ENCODE data around the gene GSTT4. TPM values are rescaled to one million over a fixed set of nuclear protein-coding genes. Genes with fewer than 3 reads are reported as not detected.
"Not testable (repeated sequence)": the region's sequence is repeated elsewhere in the genome, so short reads cannot be mapped to it uniquely, and the experiment has no call there.

Gene GSTT4
- total RNA-seq, 1 donor from 2014 or later = not detected

DNA sequence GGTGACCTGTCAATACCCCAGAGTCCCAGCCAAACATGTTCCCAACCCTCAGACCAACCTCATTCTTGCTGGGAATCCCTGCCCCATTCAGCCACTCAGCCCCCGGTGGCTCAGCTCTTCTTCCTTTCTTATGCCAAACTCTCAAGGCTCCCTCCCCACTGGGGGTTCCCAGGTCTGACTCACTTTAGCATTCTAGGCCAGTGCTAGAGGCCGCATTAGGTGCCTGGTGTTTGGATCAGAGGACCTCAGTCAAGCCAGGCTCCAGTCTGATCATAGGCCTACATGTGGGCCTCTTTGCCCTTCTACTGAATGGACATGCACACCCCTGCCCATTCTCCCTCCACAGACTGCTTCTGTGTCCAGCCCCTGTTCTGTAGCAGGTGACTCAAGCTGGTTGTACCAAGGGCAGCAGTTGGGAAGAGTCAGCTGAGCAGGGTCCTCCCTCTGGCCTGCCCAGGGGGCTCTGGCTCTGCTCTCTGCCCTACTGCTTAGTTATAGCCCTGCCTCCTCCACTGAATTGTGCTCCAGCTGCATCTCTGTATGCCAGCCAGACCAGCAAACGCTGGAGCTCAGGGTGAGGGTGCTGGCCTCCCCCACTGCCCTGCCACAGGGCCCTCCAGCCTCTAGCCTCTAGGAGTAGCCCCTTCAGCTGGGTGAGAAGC is 15.5 kb downstream of the GSTT4 start:
- not testable (repeated sequence) for DNase-seq (ENCODE audit: low read depth)

DNA sequence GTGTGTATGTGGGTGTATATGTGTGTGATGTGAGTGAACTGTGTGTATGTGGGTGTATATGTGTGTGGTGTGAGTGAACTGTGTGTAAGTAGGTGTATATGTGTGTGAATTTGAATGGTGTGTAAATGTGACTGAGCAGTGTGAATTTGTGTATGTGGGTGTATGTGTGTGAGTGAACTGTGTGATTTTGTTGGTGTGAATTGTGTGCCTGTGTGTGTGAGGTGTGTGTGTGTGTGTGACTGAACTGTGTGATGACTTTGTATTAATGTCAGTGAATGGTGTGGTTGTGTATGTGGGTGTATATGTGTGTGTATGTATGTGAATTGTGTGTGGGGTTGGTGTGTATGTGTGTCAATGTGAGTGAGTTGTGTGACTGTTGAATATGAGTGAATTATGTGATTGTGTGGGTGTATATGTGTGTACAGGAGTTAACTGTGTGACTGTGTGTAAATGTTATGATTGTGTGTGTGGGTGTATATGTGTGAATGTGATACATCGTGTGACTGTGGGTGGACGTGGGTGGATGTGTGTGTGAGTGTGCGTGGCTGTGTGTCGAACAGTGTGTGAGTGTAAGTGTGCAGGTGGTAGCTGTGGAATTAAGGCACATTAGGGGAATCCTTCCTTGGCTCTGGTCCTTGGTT is 18.6 kb downstream of the GSTT4 start:
- not testable (repeated sequence) for DNase-seq (ENCODE audit: low read depth)

DNA sequence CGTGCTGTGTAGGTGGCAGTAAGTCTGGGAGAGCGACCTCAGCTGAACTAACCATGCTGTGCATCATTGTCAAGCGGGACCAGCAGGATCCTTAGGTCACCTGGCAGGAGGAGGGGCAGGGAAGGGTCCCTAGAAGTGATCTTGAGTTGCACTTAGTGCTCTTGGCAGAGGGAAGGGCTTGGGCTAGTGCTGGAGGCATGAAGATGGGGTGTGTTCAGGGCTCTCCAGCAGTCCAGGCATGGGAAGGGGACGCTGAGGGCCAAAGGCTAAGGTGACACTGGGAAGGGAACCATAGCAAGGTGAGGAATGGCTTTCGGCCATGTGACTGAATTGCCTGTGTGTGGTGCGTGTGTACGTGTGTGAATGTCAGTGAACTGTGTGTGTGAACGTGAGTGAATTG is 19.2 kb downstream of the GSTT4 start:
- DNase-seq (ENCODE audit: low read depth) = not testable (repeated sequence)

DNA sequence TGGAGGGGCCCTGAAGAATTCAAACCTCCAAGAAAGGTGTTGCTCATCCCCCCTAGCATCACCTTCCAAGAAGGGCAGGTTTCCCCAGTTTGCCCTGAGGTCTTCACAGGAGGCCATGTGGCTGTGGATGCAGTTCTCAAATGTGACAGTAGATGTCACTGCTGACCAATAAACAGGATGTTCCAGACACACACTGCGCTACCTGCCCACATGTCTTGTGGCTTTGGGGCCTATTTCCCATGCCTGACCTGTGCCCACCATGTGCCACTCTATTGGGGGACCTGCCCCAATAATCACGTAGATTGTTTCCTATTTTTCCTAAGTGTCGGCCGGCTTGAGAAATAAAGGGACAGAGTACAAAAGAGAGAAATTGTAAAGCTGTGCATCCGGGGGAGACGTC is 20.8 kb downstream of the GSTT4 start:
- no peak for DNase-seq (ENCODE audit: low read depth)

DNA sequence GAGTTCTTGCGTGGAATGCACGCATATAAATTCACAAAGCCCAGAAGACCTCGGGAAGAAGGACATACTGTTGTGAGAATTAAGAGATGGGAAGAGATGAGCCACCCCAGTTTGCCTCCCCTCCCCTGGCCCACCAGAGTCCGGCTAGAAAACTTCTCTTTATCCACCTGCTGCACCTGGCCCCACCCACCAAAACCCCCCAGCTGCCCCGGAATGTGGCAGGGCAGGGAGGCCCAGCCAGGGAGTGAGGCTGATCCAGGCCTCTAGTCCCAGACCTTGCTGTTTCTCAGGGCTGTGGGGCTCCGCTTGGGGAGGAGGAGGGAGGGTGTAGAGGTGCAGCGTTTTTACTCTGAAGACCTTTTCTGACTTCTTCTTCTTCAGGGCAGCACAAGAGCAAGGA is 24.7 kb downstream of the GSTT4 start:
- DNase-seq (ENCODE audit: low read depth) = not testable (repeated sequence)

DNA sequence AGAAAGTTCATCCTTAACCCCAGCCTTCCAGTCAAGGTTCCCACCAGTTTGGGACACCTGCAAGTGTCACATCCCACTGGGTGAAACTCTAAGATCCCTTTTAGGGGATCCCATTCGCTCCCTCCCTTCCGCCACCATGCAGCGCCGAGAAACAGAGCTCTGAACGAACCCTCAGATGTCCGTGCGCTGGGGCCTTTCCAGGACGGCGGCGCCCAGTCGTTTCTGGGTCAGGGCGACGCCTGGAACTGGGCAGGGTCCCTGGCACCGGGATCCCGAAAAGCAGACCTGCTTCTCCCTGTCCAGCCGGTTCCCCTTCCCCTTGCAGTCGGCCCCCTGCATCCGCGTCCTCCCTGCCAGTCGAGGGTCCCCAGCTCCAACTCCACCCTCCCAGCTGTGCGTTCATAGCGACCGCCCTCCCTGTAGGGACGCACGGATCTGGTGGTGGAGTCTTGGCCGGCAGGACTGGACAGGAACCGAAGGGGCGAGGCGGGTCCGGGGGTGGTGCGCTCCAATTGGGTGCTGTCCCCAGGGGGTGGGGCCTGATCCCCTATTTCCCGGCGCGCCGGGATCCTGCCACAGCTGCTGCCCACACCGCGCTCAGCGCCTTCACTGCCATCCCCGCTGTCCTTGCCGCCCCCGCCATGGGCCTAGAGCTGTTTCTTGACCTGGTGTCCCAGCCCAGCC is 25.6 kb downstream of the GSTT4 start, which contains the start of gene GSTT2:
Gene GSTT2, plus strand, starts transcription at position 578 of the 684 bp plus-strand sequence.
- not testable (repeated sequence) for DNase-seq (ENCODE audit: low read depth)

DNA sequence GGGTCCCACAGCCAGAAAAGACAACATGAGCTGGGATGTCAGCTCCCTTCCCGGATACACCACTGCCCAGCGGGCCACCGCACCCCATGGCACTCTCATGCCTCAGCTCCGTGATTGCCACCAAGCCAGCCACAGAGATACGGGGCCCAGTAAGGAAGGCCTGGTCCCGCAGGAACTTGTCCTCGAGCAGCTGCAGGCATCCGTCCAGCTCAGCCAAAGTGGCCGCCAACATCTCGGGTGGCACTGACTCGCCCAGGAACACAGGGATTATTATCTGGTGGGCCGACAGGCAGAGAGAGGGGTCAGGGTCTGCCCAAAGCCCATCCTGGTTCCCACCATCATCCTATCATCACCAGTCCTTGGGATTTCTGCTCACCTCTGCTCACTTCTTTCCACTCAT is 27.9 kb downstream of the GSTT4 start:
- DNase-seq (ENCODE audit: low read depth) = not testable (repeated sequence)

DNA sequence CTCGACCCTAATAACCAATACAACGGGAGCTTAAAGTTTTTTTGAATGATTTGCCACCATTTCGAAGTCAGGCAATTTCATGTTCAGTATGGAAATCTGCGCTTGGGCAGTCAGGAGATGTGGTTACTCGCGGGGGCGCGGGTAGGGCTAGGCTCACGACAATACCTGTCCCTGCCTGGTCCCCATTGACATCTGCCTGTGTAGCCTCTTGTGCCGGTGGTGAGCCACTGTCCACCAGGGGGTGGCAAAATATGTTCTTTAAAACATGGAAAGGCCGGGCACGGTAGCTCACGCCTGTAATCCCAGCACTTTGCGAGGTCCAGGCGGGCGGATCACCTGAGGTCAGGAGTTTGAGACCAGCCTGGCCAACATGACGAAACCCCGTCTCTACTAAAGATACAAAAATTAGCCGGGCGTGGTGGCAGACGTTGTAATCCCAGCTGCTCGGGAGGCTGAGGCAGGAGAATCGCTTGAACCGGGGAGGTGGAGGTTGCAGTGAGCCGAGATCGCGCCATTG is 30.4 kb downstream of the GSTT4 start:
- DNase-seq (ENCODE audit: low read depth) = not testable (repeated sequence)

DNA sequence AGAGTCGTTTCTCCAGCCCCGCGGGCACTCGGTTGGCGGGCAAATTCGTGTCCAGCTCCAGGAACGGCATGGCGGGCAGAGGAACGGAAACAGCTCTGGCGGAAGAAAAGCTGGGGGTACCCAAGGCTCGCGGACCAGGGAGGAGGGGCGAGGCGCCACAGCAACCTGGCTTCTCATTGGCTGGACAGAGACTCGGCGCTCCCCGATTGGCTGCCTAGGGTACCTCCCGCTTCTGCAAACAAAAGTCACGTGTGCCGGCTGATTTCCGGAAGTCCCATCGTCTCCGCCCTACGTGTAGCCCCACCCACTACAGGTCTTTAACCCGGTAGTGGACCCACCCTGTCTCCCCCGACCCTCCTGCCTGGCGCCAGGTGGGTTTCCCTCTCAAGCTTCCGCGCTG is 30.9 kb downstream of the GSTT4 start, which contains the start of gene DDT:
Gene DDT, minus strand, starts transcription at position 97 of the 400 bp plus-strand sequence. Its CDS starts 27 bp downstream, at position 70.
- not testable (repeated sequence) for DNase-seq (ENCODE audit: low read depth)

DNA sequence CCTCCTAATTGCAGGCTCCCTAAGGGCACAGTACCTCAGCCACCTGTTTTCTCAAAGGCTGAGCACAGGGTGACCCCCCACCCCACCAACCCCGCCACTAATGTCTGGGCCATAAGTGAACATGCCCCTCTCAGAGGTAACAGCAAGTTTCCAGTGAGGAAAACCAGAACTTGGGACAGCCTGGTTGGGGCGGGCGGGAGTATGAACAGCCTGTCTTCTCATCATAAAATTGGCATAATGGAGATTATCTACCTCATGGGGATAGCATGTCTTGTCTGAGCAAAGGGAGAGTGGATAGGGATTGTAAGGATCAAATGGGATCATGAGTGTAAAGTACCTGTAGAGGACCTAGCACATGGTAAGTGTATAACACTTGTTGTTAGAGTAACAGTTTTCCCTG is 33.3 kb downstream of the GSTT4 start:
- not testable (repeated sequence) for DNase-seq (ENCODE audit: low read depth)

DNA sequence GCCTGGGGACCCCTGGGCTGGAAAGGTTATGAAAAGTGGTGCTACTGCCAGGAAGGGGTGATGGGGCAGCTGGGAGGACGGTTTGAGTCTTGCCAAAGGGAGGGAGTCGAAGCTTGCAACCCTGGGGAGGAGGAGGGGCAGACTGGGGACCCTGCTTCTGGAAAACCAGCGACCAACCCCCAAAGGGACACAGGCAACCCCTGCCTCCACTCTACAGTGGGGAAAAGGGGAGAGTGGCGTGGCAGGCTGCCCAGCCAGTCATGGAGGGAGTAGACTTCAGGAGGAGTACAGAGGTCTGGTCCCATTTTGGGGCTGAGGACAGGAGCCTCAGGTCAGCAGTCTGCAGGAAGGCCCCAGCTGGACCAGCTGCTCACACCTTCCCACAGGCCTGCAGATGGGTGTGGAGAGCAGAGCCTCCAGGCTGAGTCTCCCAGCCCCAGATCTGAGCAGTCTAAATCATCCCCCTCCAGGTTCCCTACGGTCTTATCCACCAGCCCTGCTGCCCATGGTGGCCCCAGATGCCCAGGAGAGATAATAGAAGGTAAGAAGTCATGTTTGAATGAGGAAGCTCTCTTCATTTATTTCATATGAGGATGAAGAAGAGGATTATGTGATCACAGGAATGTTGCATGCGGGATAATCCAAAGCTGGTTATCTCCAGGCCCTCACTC is 34.3 kb downstream of the GSTT4 start:
- no peak for DNase-seq (ENCODE audit: low read depth)

DNA sequence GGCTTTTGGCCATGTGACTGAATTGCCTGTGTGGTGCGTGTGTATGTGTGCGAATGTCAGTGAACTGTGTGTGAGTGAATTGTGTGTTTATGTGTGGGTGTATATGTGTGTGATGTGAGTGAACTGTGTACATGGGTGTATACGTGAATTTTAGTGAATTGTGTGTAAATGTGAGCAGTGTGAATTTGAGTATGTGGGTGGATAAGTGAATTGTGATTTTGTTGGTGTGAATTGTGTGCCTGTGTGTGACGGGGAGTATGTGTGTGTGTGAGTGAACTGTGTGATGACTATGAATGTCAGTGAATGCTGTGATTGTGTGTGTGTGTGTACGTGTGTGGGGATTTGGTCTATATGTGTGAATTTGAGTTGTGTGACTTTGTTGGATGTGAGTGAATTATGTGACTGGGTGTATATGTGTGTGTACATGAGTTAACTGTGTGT is 35.0 kb downstream of the GSTT4 start:
- no peak for DNase-seq (ENCODE audit: low read depth)

DNA sequence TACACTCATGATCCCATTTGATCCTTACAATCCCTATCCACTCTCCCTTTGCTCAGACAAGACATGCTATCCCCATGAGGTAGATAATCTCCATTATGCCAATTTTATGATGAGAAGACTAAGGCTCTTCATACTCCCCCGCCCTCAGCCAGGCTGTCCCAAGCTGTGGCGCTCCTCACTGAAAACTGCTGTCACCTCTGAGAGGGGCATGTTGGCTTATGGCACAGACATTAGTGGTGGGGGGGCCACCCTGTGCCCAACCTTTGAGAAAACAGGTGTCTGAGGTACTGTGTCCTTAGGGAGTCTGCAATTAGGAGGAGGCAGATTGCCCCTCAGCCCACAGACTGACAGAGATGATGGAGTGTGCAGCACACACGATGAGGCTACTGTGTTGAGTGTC is 36.2 kb downstream of the GSTT4 start:
- no peak for DNase-seq (ENCODE audit: low read depth)

DNA sequence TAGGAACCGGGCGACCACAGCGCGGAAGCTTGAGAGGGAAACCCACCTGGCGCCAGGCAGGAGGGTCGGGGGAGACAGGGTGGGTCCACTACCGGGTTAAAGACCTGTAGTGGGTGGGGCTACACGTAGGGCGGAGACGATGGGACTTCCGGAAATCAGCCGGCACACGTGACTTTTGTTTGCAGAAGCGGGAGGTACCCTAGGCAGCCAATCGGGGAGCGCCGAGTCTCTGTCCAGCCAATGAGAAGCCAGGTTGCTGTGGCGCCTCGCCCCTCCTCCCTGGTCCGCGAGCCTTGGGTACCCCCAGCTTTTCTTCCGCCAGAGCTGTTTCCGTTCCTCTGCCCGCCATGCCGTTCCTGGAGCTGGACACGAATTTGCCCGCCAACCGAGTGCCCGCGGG is 38.7 kb downstream of the GSTT4 start, which contains the start of gene DDTL:
Gene DDTL, plus strand, starts transcription at position 321 of the 400 bp plus-strand sequence. Its CDS starts 27 bp downstream, at position 348.
- not testable (repeated sequence) for DNase-seq (ENCODE audit: low read depth)

DNA sequence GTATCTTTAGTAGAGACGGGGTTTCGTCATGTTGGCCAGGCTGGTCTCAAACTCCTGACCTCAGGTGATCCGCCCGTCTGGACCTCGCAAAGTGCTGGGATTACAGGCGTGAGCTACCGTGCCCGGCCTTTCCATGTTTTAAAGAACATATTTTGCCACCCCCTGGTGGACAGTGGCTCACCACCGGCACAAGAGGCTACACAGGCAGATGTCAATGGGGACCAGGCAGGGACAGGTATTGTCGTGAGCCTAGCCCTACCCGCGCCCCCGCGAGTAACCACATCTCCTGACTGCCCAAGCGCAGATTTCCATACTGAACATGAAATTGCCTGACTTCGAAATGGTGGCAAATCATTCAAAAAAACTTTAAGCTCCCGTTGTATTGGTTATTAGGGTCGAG is 39.2 kb downstream of the GSTT4 start:
- not testable (repeated sequence) for DNase-seq (ENCODE audit: low read depth)

DNA sequence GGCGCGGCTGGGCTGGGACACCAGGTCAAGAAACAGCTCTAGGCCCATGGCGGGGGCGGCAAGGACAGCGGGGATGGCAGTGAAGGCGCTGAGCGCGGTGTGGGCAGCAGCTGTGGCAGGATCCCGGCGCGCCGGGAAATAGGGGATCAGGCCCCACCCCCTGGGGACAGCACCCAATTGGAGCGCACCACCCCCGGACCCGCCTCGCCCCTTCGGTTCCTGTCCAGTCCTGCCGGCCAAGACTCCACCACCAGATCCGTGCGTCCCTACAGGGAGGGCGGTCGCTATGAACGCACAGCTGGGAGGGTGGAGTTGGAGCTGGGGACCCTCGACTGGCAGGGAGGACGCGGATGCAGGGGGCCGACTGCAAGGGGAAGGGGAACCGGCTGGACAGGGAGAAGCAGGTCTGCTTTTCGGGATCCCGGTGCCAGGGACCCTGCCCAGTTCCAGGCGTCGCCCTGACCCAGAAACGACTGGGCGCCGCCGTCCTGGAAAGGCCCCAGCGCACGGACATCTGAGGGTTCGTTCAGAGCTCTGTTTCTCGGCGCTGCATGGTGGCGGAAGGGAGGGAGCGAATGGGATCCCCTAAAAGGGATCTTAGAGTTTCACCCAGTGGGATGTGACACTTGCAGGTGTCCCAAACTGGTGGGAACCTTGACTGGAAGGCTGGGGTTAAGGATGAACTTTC is 44.0 kb downstream of the GSTT4 start, which contains the start of gene GSTT2B:
Gene GSTT2B, minus strand, starts transcription at position 112 of the 688 bp plus-strand sequence. Its CDS starts 64 bp downstream, at position 48.
- not testable (repeated sequence) for DNase-seq (ENCODE audit: low read depth)

DNA sequence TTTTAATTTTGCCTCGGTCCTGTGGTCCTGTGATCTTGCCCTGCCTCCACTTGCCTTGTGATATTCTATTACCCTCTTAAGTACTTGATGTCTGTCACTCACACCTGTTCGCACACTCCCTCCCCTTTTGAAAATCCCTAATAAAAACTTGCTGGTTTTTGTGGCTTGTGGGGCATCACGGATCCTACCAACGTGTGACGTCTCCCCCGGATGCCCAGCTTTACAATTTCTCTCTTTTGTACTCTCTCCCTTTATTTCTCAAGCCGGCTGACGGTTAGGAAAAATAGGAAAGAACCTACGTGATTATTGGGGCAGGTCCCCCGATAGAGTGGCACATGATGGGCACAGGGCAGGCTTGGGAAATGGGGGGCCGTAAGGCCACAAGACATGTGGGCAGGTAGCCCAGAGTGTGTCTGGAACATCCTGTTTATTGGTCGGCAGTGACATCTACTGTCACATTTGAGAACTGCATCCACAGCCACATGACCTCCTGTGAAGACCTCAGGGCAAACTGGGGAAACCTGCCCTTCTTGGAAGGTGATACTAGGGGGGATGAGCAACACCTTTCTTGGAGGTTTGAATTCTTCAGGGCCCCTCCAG is 48.9 kb downstream of the GSTT4 start:
- DNase-seq (ENCODE audit: low read depth) = peak; percentile 52

DNA sequence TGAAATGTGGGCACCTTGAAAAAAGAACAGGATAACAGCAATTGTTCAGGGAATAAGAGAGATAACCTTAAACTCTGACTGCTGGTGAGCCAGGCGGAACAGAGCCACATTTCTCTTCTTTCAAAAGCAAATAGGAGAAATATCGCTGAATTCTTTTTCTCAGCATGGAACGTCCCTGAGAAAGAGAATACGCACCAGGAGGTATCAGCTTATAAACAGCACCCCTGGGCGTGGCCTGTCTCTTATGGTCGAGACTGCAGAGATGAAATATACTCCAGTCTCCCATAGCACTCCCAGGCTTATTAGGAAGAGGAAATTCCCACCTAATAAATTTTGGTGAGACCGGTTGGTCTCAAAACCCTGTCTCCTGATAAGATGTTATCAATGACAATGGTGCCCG is 49.4 kb downstream of the GSTT4 start:
- not testable (repeated sequence) for DNase-seq (ENCODE audit: low read depth)

DNA sequence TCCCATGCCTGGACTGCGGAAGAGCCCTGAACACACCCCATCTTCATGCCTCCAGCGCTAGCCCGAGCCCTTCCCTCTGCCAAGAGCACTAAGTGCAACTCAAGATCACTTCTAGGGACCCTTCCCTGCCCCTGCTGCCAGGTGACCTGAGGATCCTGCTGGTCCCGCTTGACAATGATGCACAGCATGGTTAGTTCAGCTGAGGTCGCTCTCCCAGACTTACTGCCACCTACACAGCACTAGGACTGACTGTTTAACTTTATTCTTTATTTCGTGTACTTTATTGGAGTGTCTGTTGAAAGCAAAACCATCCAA is 50.3 kb downstream of the GSTT4 start:
- not testable (repeated sequence) for DNase-seq (ENCODE audit: low read depth)

DNA sequence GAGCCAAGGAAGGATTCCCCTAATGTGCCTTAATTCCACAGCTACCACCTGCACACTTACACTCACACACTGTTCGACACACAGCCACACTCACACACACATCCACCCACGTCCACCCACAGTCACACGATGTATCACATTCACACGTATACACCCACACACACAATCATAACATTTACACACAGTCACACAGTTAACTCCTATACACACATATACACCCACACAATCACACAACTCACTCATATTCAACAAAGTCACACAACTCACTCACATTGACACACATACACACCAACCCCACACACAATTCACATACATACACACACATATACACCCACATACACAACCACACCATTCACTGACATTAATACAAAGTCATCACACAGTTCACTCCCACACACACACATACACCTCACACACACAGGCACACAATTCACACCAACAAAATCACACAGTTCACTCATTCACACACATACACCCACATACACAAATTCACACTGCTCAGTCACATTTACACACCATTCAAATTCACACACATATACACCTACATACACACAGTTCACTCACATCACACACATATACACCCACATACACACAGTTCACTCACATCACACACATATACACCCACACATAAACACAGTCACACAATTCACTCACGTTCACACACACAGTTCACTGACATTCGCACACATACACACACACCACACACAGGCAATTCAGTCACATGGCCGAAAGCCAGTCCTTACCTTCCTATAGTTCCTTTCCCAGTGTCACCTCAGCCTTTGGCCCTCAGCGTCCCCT is 50.9 kb downstream of the GSTT4 start:
- not testable (repeated sequence) for DNase-seq (ENCODE audit: low read depth)

Measured in renal cortical epithelial cell (primary cell).